Rectal smooth muscle tissue (tissue), 1 donor: Measurements from ENCODE around the gene ADNP.
A peak's percentile ranks its signal among the peaks of the same experiment; 100 is the strongest.
"Not testable (repeated sequence)": the region's sequence is repeated elsewhere in the genome, so short reads cannot be mapped to it uniquely, and the experiment has no call there.

Source experiments
- H3K27ac ChIP-seq: one replicate; pipeline ENCODE4 v1.7.0; 2013; ENCODE audit warnings: low read depth, low read length, inconsistent platforms
- H3K27me3 ChIP-seq: one replicate; pipeline ENCODE4 v1.7.0; 2013; ENCODE audit warnings: low read length; ENCODE audit not compliant: control insufficient read depth, insufficient read depth
- H3K36me3 ChIP-seq: one replicate; pipeline ENCODE4 v1.7.0; 2013; ENCODE audit warnings: low read length; ENCODE audit not compliant: control insufficient read depth, insufficient read depth
- H3K4me1 ChIP-seq: one replicate; pipeline ENCODE4 v1.7.0; 2013; ENCODE audit warnings: low read length; ENCODE audit not compliant: control insufficient read depth, insufficient read depth
- H3K4me3 ChIP-seq: one replicate; pipeline ENCODE4 v1.7.0; 2013; ENCODE audit warnings: low read length
- H3K9ac ChIP-seq: one replicate; pipeline ENCODE4 v1.7.0; 2013; ENCODE audit warnings: low read length

Gene ADNP

GRCh38 chr20:50931306-50932015, at the start of gene ADNP:
TSS of gene ADNP (minus strand) at chr20:50931437. CDS start at chr20:50903996, 27,441 bp downstream.
- Histone ChIP-seq H3K9ac (peak within 1 kb of the TSS; percentile 77), H3K4me1 (peaks cover 10% of the 10 kb centered on the region), H3K4me3 (peak within 1 kb of the TSS; percentile 92), H3K36me3 (peaks cover 6% of the 10 kb centered on the region), H3K27me3 (no peaks in the 10 kb centered on the region), H3K27ac (peak within 1 kb of the TSS; percentile 100)

- Histone ChIP-seq H3K4me3 (no peak overlapping the region), H3K27me3 (no peaks in the 10 kb centered on the region), H3K4me1 (no peaks in the 10 kb centered on the region), H3K36me3 (no peaks in the 10 kb centered on the region), H3K9ac (no peak overlapping the region), H3K27ac (no peak overlapping the region)
Measured at GRCh38 chr20:50980071-50980681, 48.9 kb upstream of the ADNP start.

- H3K27me3 ChIP-seq, result not testable (repeated sequence)
Measured at GRCh38 chr20:50978533-50978932, 47.3 kb upstream of the ADNP start.

GRCh38 chr20:50977066-50978021, 46.1 kb upstream of the ADNP start:
- Histone ChIP-seq H3K27me3 (no peaks in the 10 kb centered on the region), H3K4me1 (no peaks in the 10 kb centered on the region), H3K4me3 (no peak overlapping the region), H3K36me3 (no peaks in the 10 kb centered on the region), H3K27ac (no peak overlapping the region), H3K9ac (no peak overlapping the region)

More at GRCh38 chr20:50978533-50978932, 47.3 kb upstream of the ADNP start:
- H3K27ac ChIP-seq, H3K4me3 ChIP-seq, H3K4me1 ChIP-seq, H3K36me3 ChIP-seq, H3K9ac ChIP-seq: not testable (repeated sequence)

GRCh38 chr20:50975701-50976330, 44.6 kb upstream of the ADNP start:
- Histone ChIP-seq H3K9ac (no peak overlapping the region), H3K4me1 (no peaks in the 10 kb centered on the region), H3K36me3 (no peaks in the 10 kb centered on the region), H3K27me3 (no peaks in the 10 kb centered on the region), H3K27ac (no peak overlapping the region), H3K4me3 (no peak overlapping the region)

- no peaks in the 10 kb centered on the region for H3K4me1 ChIP-seq
- no peaks in the 10 kb centered on the region for H3K27me3 ChIP-seq
- H3K36me3 ChIP-seq, result no peaks in the 10 kb centered on the region
- H3K9ac ChIP-seq, result no peak overlapping the region
- H3K4me3 ChIP-seq, result no peak overlapping the region
- no peak overlapping the region for H3K27ac ChIP-seq
Measured at GRCh38 chr20:50969912-50970311, 38.7 kb upstream of the ADNP start.

GRCh38 chr20:50969435-50969834, 38.2 kb upstream of the ADNP start:
- no peak overlapping the region for H3K4me3 ChIP-seq
- H3K36me3 ChIP-seq, result no peaks in the 10 kb centered on the region
- H3K27me3 ChIP-seq, result no peaks in the 10 kb centered on the region
- no peak overlapping the region for H3K27ac ChIP-seq
- no peak overlapping the region for H3K9ac ChIP-seq
- H3K4me1 ChIP-seq, result no peaks in the 10 kb centered on the region

GRCh38 chr20:50968289-50968688, 37.1 kb upstream of the ADNP start:
- Histone ChIP-seq H3K4me3 (no peak overlapping the region), H3K27ac (no peak overlapping the region)

GRCh38 chr20:50967586-50967985, 36.3 kb upstream of the ADNP start:
- H3K4me3 ChIP-seq, result no peak overlapping the region

More at GRCh38 chr20:50968289-50968688, 37.1 kb upstream of the ADNP start:
- Histone ChIP-seq H3K27me3 (no peaks in the 10 kb centered on the region), H3K4me1 (no peaks in the 10 kb centered on the region), H3K9ac (no peak overlapping the region), H3K36me3 (no peaks in the 10 kb centered on the region)

GRCh38 chr20:50959543-50960126, 28.4 kb upstream of the ADNP start:
- Histone ChIP-seq H3K9ac (no peak overlapping the region), H3K4me3 (peak overlapping the region; percentile 98), H3K27ac (peak overlapping the region; percentile 89), H3K36me3 (peaks cover 4% of the 10 kb centered on the region), H3K27me3 (no peaks in the 10 kb centered on the region), H3K4me1 (peaks cover 17% of the 10 kb centered on the region)

More at GRCh38 chr20:50967586-50967985, 36.3 kb upstream of the ADNP start:
- Histone ChIP-seq H3K36me3 (no peaks in the 10 kb centered on the region), H3K4me1 (no peaks in the 10 kb centered on the region), H3K27me3 (no peaks in the 10 kb centered on the region), H3K9ac (no peak overlapping the region), H3K27ac (no peak overlapping the region)

GRCh38 chr20:50958615-50959542, 27.6 kb upstream of the ADNP start, which contains the start of gene MOCS3:
TSS of gene MOCS3 (plus strand) at chr20:50958818. CDS start at chr20:50958843, 25 bp downstream.
- peak within 1 kb of the TSS; percentile 89 for H3K9ac ChIP-seq
- H3K4me3 ChIP-seq, result peak within 1 kb of the TSS; percentile 98
- H3K27ac ChIP-seq, result peak within 1 kb of the TSS; percentile 89
- peaks cover 17% of the 10 kb centered on the region for H3K4me1 ChIP-seq
- H3K27me3 ChIP-seq, result no peaks in the 10 kb centered on the region
- peaks cover 4% of the 10 kb centered on the region for H3K36me3 ChIP-seq
